HL-60 (cell line): ENCODE measurements around the gene TMEM171.

Experiments used
- CTCF ChIP-seq: IDR thresholded peaks from one replicate; pipeline ENCODE4 v1.5.1; 2011; ENCODE audit warnings: low read length, control low read depth, inconsistent platforms; ENCODE audit not compliant: insufficient read depth
- GABPA ChIP-seq: IDR thresholded peaks from 2 replicates; pipeline ENCODE4 v1.6.1; 2012; ENCODE audit warnings: low read depth
- POLR2AphosphoS5 ChIP-seq: IDR thresholded peaks from 2 replicates; pipeline ENCODE4 v1.6.1; 2012; ENCODE audit warnings: low read depth
- REST ChIP-seq: IDR thresholded peaks from 2 replicates; pipeline ENCODE4 v1.6.1; 2012; ENCODE audit warnings: low read depth; ENCODE audit not compliant: insufficient replicate concordance
- SPI1 ChIP-seq: IDR thresholded peaks from 2 replicates; pipeline ENCODE4 v1.6.1; 2012; ENCODE audit warnings: low read depth, mild to moderate bottlenecking, borderline replicate concordance

- no peak for TF ChIP-seq CTCF
- no peak for TF ChIP-seq GABPA
- no peak for TF ChIP-seq POLR2AphosphoS5
- no peak for TF ChIP-seq REST
- TF ChIP-seq SPI1: no peak
Measured at GRCh38 chr5:73126957-73127356, 6.6 kb downstream of the TMEM171 start.
